ENCODE data around the gene GRIP2. TPM values are rescaled to one million over a fixed set of nuclear protein-coding genes. Genes with fewer than 3 reads are reported as not detected.

The GRIP2 gene
- total RNA-seq, 2 experiments from 2014 or later = not detected

DNA sequence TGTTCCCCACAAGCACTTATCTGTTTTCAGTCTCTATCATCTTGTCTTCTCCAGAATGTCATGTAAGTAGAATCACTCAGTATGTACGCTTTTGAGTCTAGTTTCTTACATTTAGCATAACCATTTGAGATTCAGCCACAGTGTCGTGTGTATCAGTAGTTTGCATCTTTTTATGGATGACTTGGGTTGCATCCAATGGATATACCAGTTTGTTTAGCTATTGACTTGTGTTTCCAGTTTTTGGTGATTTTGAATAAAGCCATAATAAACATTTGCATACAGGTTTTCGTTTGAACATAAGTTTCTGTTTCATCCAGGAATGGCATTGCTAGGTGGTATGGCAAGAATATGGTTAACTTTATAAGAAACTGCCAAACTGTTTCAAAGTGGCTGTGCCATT is 12.1 kb downstream of the GRIP2 start:
- DNase-seq (ENCODE audit: low spot score) = no peak
- intact Hi-C loops (cut with micrococcal nuclease; ENCODE audit: unreplicated experiment) = no loop called here
- H3K36me3 ChIP-seq (ENCODE audit: insufficient read depth, low read length) = no peaks in the 10 kb centered on the region
- ChIA-PET CTCF (ENCODE audit: unreplicated experiment) (no interaction called here), POLR2A (interaction anchor here (0.7 kb wide), 1 partner anchor 317 kb away, joined by 3 read pairs; no protein-coding TSS in a partner anchor)
- TF ChIP-seq, protein P1, sequence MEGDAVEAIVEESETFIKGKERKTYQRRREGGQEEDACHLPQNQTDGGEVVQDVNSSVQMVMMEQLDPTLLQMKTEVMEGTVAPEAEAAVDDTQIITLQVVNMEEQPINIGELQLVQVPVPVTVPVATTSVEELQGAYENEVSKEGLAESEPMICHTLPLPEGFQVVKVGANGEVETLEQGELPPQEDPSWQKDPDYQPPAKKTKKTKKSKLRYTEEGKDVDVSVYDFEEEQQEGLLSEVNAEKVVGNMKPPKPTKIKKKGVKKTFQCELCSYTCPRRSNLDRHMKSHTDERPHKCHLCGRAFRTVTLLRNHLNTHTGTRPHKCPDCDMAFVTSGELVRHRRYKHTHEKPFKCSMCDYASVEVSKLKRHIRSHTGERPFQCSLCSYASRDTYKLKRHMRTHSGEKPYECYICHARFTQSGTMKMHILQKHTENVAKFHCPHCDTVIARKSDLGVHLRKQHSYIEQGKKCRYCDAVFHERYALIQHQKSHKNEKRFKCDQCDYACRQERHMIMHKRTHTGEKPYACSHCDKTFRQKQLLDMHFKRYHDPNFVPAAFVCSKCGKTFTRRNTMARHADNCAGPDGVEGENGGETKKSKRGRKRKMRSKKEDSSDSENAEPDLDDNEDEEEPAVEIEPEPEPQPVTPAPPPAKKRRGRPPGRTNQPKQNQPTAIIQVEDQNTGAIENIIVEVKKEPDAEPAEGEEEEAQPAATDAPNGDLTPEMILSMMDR (conservative IDR thresholded peaks at IDR 0.05; ENCODE audit: low read length) = no peak
- no peak for TF ChIP-seq EZH2phosphoT487 (IDR thresholded peaks at IDR 0.05; ENCODE audit: borderline replicate concordance, low read depth, low read length)
- no peaks in the 10 kb centered on the region for H3K9me2 ChIP-seq (ENCODE audit: insufficient read depth, low read length)
- H3K4me1 ChIP-seq (ENCODE audit: insufficient read depth, low read length, poor library complexity, severe bottlenecking) = no peaks in the 10 kb centered on the region
- no peak overlapping the region for H3K4me2 ChIP-seq (ENCODE audit: low read length)
- H3K9me3 ChIP-seq (ENCODE audit: low read length) = no peaks in the 10 kb centered on the region
- H4K20me1 ChIP-seq (ENCODE audit: insufficient read depth, low read length) = no peaks in the 10 kb centered on the region
- no TSS peak for BruUV-seq (replicated peaks)
- no peak overlapping the region for H3K27ac ChIP-seq (ENCODE audit: low read depth, low read length, poor library complexity, severe bottlenecking)
- H3K79me2 ChIP-seq (ENCODE audit: insufficient read depth, low read depth, low read length) = no peaks in the 10 kb centered on the region
- H2AFZ ChIP-seq (ENCODE audit: low read length) = no peak overlapping the region
- no peak overlapping the region for H3K4me3 ChIP-seq (ENCODE audit: low read depth, low read length, poor library complexity, severe bottlenecking)

DNA sequence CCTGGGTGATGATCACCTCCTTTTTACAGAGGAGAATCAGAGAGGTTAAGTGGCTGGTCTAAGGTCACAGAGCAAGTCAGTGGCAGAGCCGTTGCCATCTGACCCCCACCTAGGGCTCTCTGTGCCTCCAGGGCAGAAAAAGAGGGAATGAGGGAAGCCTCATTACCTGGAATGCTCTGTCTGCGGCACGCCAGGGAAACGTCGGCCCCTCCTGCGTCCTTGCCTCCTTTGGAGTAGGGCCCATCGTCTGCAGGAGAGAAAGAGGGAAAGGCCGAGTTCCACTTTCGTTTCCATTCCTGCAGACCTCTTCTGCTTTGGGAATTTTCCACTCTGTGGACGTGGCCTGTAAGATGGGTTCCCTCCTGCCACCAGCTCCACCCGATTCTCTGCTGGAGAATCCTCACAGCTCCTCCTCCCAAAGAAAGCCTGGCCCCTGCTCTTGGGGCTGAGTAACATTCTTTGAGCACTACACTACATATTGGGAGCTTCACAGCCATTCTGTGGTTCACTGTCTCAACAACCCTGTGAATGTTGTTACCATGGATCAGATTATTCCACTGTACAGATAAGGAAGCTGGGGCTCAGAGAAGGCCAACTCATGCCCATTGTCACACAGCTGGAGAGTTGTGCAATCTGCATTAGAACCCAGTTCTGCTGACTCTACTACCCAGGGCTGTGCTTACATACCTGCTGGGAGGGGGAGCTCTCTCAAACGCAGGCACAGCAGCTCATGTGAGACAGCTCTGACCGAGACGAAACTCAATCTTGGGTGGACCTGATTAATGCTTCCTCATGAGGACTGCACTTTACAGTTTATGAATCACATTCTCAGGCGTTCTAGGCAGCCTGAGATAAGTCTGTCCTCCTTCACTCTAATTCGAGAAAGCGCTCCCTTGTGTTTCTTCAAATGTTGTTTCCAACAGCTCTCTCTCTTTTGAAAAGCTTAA is 14.2 kb downstream of the GRIP2 start:
- Histone ChIP-seq H3K9me3 (ENCODE audit: low read length) (no peaks in the 10 kb centered on the region), H3K27ac (ENCODE audit: low read depth, low read length, poor library complexity, severe bottlenecking) (no peak overlapping the region), H3K4me2 (ENCODE audit: low read length) (no peak overlapping the region), H4K20me1 (ENCODE audit: insufficient read depth, low read length) (no peaks in the 10 kb centered on the region), H3K9me2 (ENCODE audit: insufficient read depth, low read length) (no peaks in the 10 kb centered on the region), H3K36me3 (ENCODE audit: insufficient read depth, low read length) (no peaks in the 10 kb centered on the region), H3K79me2 (ENCODE audit: insufficient read depth, low read depth, low read length) (no peaks in the 10 kb centered on the region), H3K4me3 (ENCODE audit: low read depth, low read length, poor library complexity, severe bottlenecking) (no peak overlapping the region), H2AFZ (ENCODE audit: low read length) (no peak overlapping the region), H3K4me1 (ENCODE audit: insufficient read depth, low read length, poor library complexity, severe bottlenecking) (no peaks in the 10 kb centered on the region)
- ChIA-PET POLR2A (interaction anchor here (0.5 kb wide), 2 partner anchors 564 to 626 kb away, joined by 3 to 4 read pairs; no protein-coding TSS in a partner anchor), CTCF (ENCODE audit: unreplicated experiment) (no interaction called here)
- DNase-seq (ENCODE audit: low spot score) = no peak
- intact Hi-C loops (cut with micrococcal nuclease; ENCODE audit: unreplicated experiment) = no loop called here
- TF ChIP-seq, protein P1 (conservative IDR thresholded peaks at IDR 0.05; ENCODE audit: low read length) = no peak
- no peak for TF ChIP-seq EZH2phosphoT487 (IDR thresholded peaks at IDR 0.05; ENCODE audit: borderline replicate concordance, low read depth, low read length)
- BruUV-seq (replicated peaks) = no TSS peak

Measured in OCI-LY7 (cell line).